C4-2B (cell line): ENCODE measurements around the gene VPS54.

Experiments
- H3K27ac ChIP-seq: fragments of 450-650 bp; 2 replicates; pipeline ENCODE4 v1.5.1; 2017
- CTCF ChIP-seq: fragments of 450-650 bp; conservative IDR thresholded peaks from 2 replicates; pipeline ENCODE4 v1.5.1; 2017; ENCODE audit warnings: mild to moderate bottlenecking
- ZFX ChIP-seq: fragments of 450-650 bp; IDR thresholded peaks from 2 replicates; pipeline ENCODE4 v1.6.1; 2017

The VPS54 gene

GRCh38 chr2:63899639-63900038 is 119.6 kb downstream of the VPS54 start:
- TF ChIP-seq ZFX (no peak), CTCF (no peak)
- H3K27ac ChIP-seq = no peak overlapping the region

- H3K27ac ChIP-seq = no peak overlapping the region
- TF ChIP-seq ZFX (no peak), CTCF (no peak)
Observed at GRCh38 chr2:63898839-63899238, 120.4 kb downstream of the VPS54 start.

GRCh38 chr2:63894167-63894566 is 125.1 kb downstream of the VPS54 start:
- no peak overlapping the region for H3K27ac ChIP-seq
- no peak for TF ChIP-seq ZFX
- no peak for TF ChIP-seq CTCF

- no peak for TF ChIP-seq ZFX
- no peak for TF ChIP-seq CTCF
- no peak overlapping the region for H3K27ac ChIP-seq
Observed at GRCh38 chr2:63893163-63893562, 126.1 kb downstream of the VPS54 start.

- no peak for TF ChIP-seq CTCF
- no peak for TF ChIP-seq ZFX
- no peak overlapping the region for H3K27ac ChIP-seq
Observed at GRCh38 chr2:63891488-63892030, 127.7 kb downstream of the VPS54 start.

GRCh38 chr2:63890678-63891077 is 128.6 kb downstream of the VPS54 start:
- TF ChIP-seq CTCF = no peak
- TF ChIP-seq ZFX = no peak

GRCh38 chr2:63888490-63889402 is 130.5 kb downstream of the VPS54 start:
- no peak overlapping the region for H3K27ac ChIP-seq

More at GRCh38 chr2:63890678-63891077, 128.6 kb downstream of the VPS54 start:
- H3K27ac ChIP-seq = no peak overlapping the region

More at GRCh38 chr2:63888490-63889402, 130.5 kb downstream of the VPS54 start:
- TF ChIP-seq ZFX (no peak), CTCF (peak; percentile 82)
